ENCODE data around the gene IRX4. TPM values are rescaled to one million over a fixed set of nuclear protein-coding genes. Genes with fewer than 3 reads are reported as not detected.

The IRX4 gene
- total RNA-seq, 1 experiment from 2014 or later: 16.5 TPM

- H3K27ac ChIP-seq (ENCODE audit: low read depth, low read length): no peak overlapping the region
- ChIA-PET RAD21 (ENCODE audit: low non-redundant PET in 1 of 2, low total read pairs in 2 of 2, uncharacterized antibody in 2 of 2, unreplicated experiment in 2 of 2) (no interaction called here), POLR2A (no interaction called here), CTCF (no interaction called here)
- BruUV-seq (replicated peaks): no TSS peak
- intact Hi-C loops (cut with micrococcal nuclease): loop anchor here (10.0 kb wide), 1 partner anchor 127 kb away; no protein-coding TSS in a partner anchor
- H2AFZ ChIP-seq (ENCODE audit: low read depth, low read length, poor library complexity, severe bottlenecking): no peak overlapping the region
- no peaks in the 10 kb centered on the region for H3K36me3 ChIP-seq (ENCODE audit: control insufficient read depth in 1 of 2, insufficient read depth in 2 of 2, low read length in 2 of 2)
- H3K4me3 ChIP-seq (replicated peaks in 1 of 2; ENCODE audit: low read depth in 1 of 2, low read length in 2 of 2): no peak overlapping the region
- no peak for ATAC-seq
- H3K9me3 ChIP-seq (ENCODE audit: control insufficient read depth in 1 of 2, insufficient read depth in 1 of 2, low read depth in 1 of 2, low read length in 2 of 2): no peaks in the 10 kb centered on the region
- H3K79me2 ChIP-seq (ENCODE audit: insufficient read depth, low read length): no peaks in the 10 kb centered on the region
- H3K27me3 ChIP-seq (ENCODE audit: insufficient read depth, low read length): no peaks in the 10 kb centered on the region
- no peaks in the 10 kb centered on the region for H4K20me1 ChIP-seq (ENCODE audit: insufficient read depth)
- TF ChIP-seq ELF1 (IDR thresholded peaks at IDR 0.05; ENCODE audit: borderline replicate concordance, low read depth): no peak
- no peak for TF ChIP-seq SP1 (IDR thresholded peaks at IDR 0.05; ENCODE audit: low read depth)
- TF ChIP-seq FOSL1 (IDR thresholded peaks at IDR 0.05; ENCODE audit: low read depth): no peak
- no peak for TF ChIP-seq CEBPB (IDR thresholded peaks at IDR 0.05; ENCODE audit: low read depth)
- no peak for TF ChIP-seq JUND (IDR thresholded peaks at IDR 0.05)
- TF ChIP-seq RAD21 (IDR thresholded peaks at IDR 0.05; ENCODE audit: low read depth): no peak
- TF ChIP-seq ATF3 (IDR thresholded peaks at IDR 0.05): no peak
- TF ChIP-seq ZBTB33 (IDR thresholded peaks at IDR 0.05; ENCODE audit: extremely low read depth, insufficient replicate concordance, low read length): no peak
- TF ChIP-seq POLR2A (IDR thresholded peaks at IDR 0.05; ENCODE audit: borderline replicate concordance, extremely low read depth, insufficient read depth, insufficient read length): no peak
- TF ChIP-seq EZH2phosphoT487 (IDR thresholded peaks at IDR 0.05; ENCODE audit: borderline replicate concordance): no peak
- TF ChIP-seq SIN3A (IDR thresholded peaks at IDR 0.05; ENCODE audit: low read depth): no peak
- TF ChIP-seq TCF7L2 (IDR thresholded peaks at IDR 0.05; ENCODE audit: borderline replicate concordance, extremely low read depth, insufficient read depth, insufficient read length): no peak
- TF ChIP-seq ZNF274 (IDR thresholded peaks at IDR 0.05; ENCODE audit: low read depth, low read length): no peak
- no peak for TF ChIP-seq YY1 (IDR thresholded peaks at IDR 0.05; ENCODE audit: extremely low read depth, insufficient replicate concordance, low read depth, low read length)
- H3K9ac ChIP-seq (ENCODE audit: low read length): no peak overlapping the region
- no peak overlapping the region for H3K4me2 ChIP-seq (ENCODE audit: low read length)
- no peaks in the 10 kb centered on the region for H3K9me2 ChIP-seq (ENCODE audit: insufficient read depth)
- no peak for DNase-seq (ENCODE audit: low read depth, low spot score)
- peaks cover 2 to 14% of the 10 kb centered on the region in 2 experiments; a peak in 2 of 4 replicates for H3K4me1 ChIP-seq (ENCODE audit: control insufficient read depth in 1 of 2, insufficient read depth in 2 of 2, low read length in 2 of 2)
Measured at GRCh38 chr5:1887588-1888360, 5.0 kb upstream of the IRX4 start.

Data from HCT116 (cell line).